Kasumi-1 (cell line): ENCODE data around the gene DOK5.
"Not testable (repeated sequence)": the region's sequence is repeated elsewhere in the genome, so short reads cannot be mapped to it uniquely, and the experiment has no call there.

ENCODE experiments used
- DNase-seq, 2 experiments: peaks; one replicate each; lab custom pipeline; 2025; lab: John Stamatoyannopoulos, UW

Gene DOK5

GRCh38 chr20:54475334-54476168 lies at the start of gene DOK5:
Gene DOK5 (plus strand): TSS chr20:54475593. CDS start chr20:54475947, 354 bp downstream.
- DNase-seq = no peak

DNA sequence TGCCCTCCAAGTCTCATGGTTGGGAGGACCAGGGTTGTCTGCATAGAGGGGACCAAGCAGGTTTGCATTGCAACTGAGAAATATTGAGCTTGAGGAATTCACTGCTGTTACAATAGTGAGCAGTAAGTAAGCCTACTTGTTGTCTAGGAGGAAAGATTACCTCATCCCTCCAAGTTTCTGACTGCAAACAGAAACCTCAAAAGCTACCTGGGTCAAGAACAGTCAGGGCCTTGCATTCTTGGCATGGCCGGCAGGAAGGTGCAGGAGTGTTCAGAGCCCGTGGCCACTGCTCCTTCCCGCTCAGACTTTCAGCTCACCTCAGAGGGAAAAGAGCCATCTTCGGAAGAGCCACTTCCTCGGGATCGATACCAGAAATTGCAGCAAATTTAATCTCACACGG lies 46.0 kb upstream of the DOK5 start:
- no peak for DNase-seq

GRCh38 chr20:54431156-54431944 lies 44.0 kb upstream of the DOK5 start:
- DNase-seq = no peak

GRCh38 chr20:54432966-54433365 lies 42.4 kb upstream of the DOK5 start:
- no peak for DNase-seq

GRCh38 chr20:54433636-54434035 lies 41.8 kb upstream of the DOK5 start:
- DNase-seq = no peak

- DNase-seq = no peak
Observed at GRCh38 chr20:54434196-54434595, 41.2 kb upstream of the DOK5 start.

DNA sequence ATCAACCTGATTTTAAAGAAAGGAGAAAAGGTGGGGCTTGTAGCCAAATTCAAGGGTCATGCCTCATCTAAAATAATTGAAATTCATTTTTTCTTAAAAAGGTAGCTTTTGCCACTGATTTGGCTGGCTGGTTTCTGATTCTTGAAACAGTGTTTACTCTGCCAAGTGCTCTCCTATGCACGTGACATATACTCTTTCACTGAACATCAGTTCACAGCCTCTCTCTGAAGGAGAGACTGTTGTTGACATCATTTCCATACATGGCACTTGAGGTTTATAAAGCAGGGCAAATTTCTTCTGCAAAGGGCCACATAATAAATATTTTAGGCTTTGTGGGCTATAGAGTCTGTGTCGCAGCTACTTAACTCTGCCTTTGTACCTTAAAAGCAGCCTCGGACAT lies 40.4 kb upstream of the DOK5 start:
- DNase-seq = no peak

- DNase-seq = not testable (repeated sequence)
Observed at GRCh38 chr20:54436410-54436809, 39.0 kb upstream of the DOK5 start.

DNA sequence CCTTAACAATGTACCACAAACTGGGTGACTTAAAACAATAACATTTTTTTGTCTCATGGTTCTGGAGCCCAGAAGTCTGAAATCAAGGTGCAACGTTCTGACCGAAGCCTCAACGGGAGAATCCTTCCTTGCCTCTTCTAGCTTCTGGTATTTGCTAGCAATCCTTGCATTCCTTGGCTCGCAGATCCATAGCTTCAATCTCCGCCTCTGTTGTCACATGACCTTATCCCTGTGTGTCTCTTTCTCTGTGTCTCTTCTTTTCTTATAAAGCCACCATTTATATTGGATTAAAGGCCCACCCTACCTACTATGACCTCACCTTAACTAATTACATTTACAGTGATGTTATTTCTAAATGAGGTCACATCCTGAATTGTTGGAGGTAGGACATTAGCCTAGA lies 37.2 kb upstream of the DOK5 start:
- DNase-seq = no peak

GRCh38 chr20:54450207-54450606 lies 25.2 kb upstream of the DOK5 start:
- no peak for DNase-seq

DNA sequence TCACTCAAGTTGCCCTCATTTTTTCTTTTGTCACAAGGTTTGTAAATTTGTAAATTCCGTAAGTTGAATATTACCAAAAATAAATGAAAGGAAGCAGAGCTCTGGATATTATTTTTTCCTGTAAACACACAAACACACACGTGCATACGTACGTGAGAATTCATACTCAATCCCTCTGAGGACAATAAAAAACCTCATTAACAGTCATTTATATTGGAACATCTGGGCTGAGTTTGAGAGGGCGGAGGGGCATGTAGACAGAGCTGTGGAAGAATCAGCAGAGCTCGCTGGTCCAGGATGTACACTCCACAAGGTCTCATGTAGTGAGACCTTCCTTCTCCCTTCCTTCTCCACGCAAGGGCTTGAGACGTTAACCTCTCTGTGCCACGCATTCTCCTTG lies 24.2 kb upstream of the DOK5 start:
- no peak for DNase-seq

GRCh38 chr20:54452277-54452676 lies 23.1 kb upstream of the DOK5 start:
- no peak for DNase-seq

DNA sequence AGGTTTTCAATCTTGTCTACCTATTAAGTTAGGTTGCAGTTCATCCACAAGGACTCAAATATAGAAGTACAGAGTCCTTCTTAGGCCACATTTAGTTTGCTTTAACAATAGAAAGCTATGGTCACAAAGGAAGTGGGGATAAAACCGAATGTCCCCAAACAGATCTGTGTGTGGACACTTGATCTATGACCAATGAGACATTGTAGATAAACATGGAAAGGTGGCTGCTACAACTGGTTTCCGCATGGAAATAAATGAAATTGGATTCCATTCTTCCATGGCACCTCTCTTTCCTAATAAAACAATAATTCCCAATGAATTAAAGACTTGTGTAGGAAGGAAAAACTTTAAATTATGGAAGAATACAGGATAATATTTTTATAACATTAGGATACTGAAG lies 20.4 kb upstream of the DOK5 start:
- DNase-seq = no peak

- no peak for DNase-seq
Observed at GRCh38 chr20:54456423-54456822, 19.0 kb upstream of the DOK5 start.

DNA sequence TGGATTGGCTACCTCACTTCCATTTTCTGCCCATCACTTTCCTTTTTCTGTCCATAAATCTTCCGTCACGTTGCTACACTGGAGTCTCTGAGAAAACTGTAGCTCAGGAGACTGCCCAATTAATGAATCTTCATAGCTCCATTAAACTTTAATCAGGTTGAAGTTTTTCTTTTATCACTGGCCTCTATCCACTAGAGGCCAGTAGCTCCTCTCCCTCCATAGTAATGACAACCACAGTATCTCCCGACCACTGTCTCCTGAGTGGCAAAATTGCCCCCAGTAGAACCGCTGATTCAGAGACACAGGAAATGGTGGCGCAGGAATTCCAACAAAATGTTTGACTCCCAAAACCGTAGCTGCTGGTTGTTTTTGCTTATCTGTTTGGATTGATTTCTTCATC lies 18.4 kb upstream of the DOK5 start:
- no peak for DNase-seq

DNA sequence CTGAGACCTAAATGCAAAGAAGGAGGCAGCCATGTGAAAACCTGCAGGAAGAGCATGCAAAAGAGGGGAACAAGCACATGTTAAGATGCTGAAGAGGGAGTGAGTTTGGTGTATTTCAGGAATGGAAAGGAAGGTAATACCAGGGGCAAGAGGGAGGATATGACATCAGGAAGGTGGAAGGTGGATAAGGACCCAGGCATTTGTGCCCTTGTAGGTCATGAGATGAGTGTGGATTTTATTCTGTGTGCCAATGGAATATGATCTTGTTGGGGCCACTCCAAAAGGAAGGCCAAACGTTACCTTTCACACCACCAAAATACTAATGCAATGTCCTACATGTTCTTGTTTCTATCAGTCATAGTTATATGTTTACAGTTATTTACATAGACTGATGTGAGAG lies 17.2 kb upstream of the DOK5 start:
- DNase-seq = no peak

DNA sequence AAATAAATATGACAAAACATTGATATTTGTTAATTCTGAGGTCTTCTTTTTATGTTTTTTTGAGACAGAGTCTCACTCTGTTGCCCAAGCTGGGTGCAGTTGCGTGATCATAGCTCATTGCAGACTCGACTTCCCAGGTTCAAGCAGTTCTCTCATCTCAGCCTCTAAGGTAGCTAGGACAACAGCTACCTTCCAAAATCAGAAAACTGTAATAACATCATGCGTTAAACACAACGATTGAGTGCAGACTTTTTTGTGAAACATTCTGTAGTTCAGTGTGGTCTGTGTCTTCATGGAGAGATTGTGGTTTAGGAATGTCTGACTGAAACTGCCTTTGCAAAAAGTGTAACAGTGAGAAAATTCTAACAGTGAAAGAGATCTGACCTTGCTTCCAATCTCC lies 16.1 kb upstream of the DOK5 start:
- no peak for DNase-seq

DNA sequence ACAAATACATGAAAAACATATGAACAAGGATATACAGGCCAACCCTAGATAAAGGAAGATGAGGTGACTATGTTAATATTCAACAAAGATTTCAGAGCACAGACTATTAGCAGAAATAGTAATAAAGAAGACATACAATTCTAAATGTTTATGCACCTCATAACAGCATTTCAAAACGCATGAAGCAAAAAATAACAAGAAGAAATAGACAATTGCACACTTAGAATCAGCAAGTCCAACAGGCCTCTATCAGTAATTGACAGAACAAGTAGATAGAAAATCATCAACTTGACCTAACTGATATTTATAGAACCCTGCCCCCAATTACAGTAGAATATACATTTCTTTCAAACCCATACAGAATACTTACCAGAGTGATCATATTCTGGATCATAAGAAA lies 11.4 kb upstream of the DOK5 start:
- DNase-seq = no peak

DNA sequence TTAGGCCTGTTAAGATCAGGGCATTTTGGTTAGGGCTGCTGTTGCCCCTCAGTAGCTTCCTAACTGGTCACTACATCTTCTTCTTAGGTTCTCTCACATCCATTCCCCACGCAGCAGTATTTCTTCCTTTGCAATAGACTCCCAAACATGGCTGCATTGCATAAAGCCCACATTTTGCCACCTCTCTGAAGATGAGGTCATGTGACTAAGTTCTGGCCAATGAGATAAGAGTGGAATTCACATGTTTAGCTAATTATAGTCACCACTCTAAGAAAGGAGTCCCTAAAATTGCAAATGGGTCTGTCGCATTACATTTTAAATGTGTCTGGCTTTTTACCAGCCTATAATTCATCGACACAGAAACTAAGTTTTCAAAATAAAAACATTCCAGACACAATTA lies 9.3 kb upstream of the DOK5 start:
- DNase-seq = no peak

DNA sequence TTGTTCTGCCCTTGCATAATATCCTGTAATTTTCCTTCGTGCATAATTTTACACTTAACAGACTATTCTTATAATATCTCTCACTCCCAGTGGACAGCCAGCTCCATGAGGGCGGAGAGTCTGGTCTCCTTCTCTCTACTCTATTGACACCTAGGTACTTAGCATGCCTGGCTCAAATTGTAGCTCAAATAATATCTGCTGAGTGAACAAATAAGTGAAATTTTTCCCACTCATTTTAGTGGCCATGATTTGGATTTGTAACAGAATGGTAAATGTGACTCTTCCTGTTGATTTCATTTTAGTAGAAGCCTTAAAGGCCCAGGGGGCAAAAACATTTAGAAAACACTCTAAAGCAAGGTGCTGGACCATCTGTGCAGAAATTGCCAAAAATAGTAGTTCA lies 7.8 kb upstream of the DOK5 start:
- no peak for DNase-seq

DNA sequence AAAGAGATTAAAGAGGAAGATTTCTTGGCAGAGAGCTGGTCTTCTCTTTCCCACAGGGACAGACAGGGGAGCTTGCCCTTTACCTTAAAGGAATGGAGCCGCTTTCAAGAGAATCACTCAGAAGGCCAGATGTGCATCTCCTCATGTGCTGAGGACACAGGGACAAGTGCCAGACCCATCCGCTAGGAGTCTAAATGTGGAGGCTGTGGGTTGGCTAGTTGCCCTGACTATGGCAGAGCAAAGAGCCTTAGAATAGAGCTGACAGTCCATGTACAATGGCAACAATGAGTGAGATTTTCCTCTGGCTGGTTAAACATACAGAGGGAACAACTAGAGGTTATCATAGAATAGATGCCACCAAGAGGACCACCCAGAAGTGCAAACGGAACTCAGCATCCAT lies 7.3 kb upstream of the DOK5 start:
- no peak for DNase-seq

GRCh38 chr20:54469293-54469692 lies 6.1 kb upstream of the DOK5 start:
- DNase-seq = no peak

- no peak for DNase-seq
Observed at GRCh38 chr20:54469952-54470351, 5.4 kb upstream of the DOK5 start.
